Neutrophil (primary cell): ENCODE measurements around the gene MPEG1.

Experiments used
- H3K27ac ChIP-seq: fragments of 200-600 bp; sonication (generic); 2 replicates; pipeline ENCODE4 v1.5.1; 2016; ENCODE audit warnings: mild to moderate bottlenecking, moderate library complexity
- H3K27me3 ChIP-seq: fragments of 200-600 bp; sonication (generic); 2 replicates; pipeline ENCODE4 v1.6.0; 2016; ENCODE audit warnings: mild to moderate bottlenecking
- H3K36me3 ChIP-seq: fragments of 200-600 bp; sonication (generic); 2 replicates; pipeline ENCODE4 v1.5.1; 2017
- H3K4me1 ChIP-seq, 2 experiments: fragments of 200-600 bp in 1 of 2; sonication (generic) in 1 of 2; 1 replicate in 1 of 2; 2 replicates in 1 of 2; pipeline versions ENCODE4 v1.5.1 to v1.6.1; 2013 to 2016; ENCODE audit warnings: low read depth in 1 of 2, low read length in 1 of 2, mild to moderate bottlenecking in 1 of 2, moderate library complexity in 1 of 2; ENCODE audit not compliant: control insufficient read depth in 1 of 2, insufficient read depth in 1 of 2
- H3K4me3 ChIP-seq, 2 experiments: fragments of 200-600 bp in 1 of 2; sonication (generic) in 1 of 2; 1 replicate in 1 of 2; 2 replicates in 1 of 2; pipeline ENCODE4 v1.5.1; 2013 to 2016; ENCODE audit warnings: low read depth in 1 of 2, low read length in 1 of 2, mild to moderate bottlenecking in 1 of 2, moderate library complexity in 1 of 2
- H3K9me3 ChIP-seq: fragments of 200-600 bp; sonication (generic); 2 replicates; pipeline ENCODE4 v1.5.1; 2016
- TF ChIP-seq, protein P1 (sequence below): fragments of 200-600 bp; sonication (generic); IDR thresholded peaks from 2 replicates; pipeline ENCODE4 v1.5.1; 2016; ENCODE audit warnings: antibody characterized with exemption

MPEG1 gene

DNA sequence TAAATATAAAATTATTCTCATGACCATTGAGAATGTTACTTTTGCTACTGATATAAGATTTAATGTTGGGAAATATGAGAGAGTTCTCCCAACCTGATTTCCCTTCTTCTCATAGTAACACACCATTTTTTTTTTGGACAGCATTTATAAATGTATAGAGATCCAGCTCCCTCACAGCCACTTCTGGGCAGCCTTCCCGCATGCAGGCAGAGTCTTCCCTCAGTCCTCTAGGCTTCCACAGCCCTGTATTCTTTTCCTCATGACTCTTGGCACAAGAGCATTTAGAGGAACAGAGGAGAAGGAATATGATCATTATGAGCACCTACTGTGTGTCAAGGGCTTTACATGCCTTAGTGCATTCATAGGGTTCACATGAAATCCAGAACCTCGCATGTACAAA is 31.8 kb downstream of the MPEG1 start:
- Histone ChIP-seq H3K4me3 (no peak overlapping the region), H3K9me3 (no peaks in the 10 kb centered on the region), H3K27ac (no peak overlapping the region), H3K27me3 (peaks cover 7% of the 10 kb centered on the region), H3K36me3 (peaks cover 48% of the 10 kb centered on the region), H3K4me1 (no peaks in the 10 kb centered on the region)
- TF ChIP-seq, protein P1, sequence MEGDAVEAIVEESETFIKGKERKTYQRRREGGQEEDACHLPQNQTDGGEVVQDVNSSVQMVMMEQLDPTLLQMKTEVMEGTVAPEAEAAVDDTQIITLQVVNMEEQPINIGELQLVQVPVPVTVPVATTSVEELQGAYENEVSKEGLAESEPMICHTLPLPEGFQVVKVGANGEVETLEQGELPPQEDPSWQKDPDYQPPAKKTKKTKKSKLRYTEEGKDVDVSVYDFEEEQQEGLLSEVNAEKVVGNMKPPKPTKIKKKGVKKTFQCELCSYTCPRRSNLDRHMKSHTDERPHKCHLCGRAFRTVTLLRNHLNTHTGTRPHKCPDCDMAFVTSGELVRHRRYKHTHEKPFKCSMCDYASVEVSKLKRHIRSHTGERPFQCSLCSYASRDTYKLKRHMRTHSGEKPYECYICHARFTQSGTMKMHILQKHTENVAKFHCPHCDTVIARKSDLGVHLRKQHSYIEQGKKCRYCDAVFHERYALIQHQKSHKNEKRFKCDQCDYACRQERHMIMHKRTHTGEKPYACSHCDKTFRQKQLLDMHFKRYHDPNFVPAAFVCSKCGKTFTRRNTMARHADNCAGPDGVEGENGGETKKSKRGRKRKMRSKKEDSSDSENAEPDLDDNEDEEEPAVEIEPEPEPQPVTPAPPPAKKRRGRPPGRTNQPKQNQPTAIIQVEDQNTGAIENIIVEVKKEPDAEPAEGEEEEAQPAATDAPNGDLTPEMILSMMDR = no peak

- Histone ChIP-seq H3K36me3 (peaks cover 42% of the 10 kb centered on the region), H3K27me3 (peaks cover 8% of the 10 kb centered on the region), H3K4me1 (no peaks in the 10 kb centered on the region), H3K27ac (no peak overlapping the region), H3K4me3 (no peak overlapping the region), H3K9me3 (no peaks in the 10 kb centered on the region)
- TF ChIP-seq, protein P1 = no peak
Observed at GRCh38 chr11:59180168-59180776, 32.5 kb downstream of the MPEG1 start.

GRCh38 chr11:59179121-59179520 is 33.6 kb downstream of the MPEG1 start:
- peaks cover 34% of the 10 kb centered on the region for H3K36me3 ChIP-seq
- no peaks in the 10 kb centered on the region for H3K9me3 ChIP-seq
- H3K4me3 ChIP-seq = no peak overlapping the region
- peaks cover 1 to 2% of the 10 kb centered on the region in 2 experiments for H3K4me1 ChIP-seq
- peaks cover 19% of the 10 kb centered on the region for H3K27me3 ChIP-seq
- TF ChIP-seq, protein P1 = no peak
- H3K27ac ChIP-seq = no peak overlapping the region

DNA sequence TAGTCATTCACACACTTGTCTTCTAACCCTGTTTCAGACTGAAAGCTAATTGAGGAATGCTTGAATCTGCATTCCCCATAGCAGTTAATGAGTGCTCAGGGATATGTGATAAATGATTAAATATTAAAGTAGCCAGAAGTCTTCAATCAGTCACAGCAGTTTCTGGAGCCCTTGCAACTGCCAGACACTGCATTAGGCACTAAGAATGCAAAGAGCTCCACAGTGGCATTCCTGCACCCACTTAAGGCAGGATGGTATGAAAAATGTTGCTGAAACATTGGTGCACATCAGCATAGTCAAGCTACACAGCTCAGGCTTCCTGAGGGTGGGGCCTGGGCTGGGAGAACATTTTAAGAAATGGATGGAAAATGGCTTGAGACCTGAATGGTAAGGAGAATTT is 34.3 kb downstream of the MPEG1 start:
- H3K4me3 ChIP-seq = no peak overlapping the region
- TF ChIP-seq, protein P1 = no peak
- peaks cover 27% of the 10 kb centered on the region for H3K36me3 ChIP-seq
- H3K27me3 ChIP-seq = peaks cover 26% of the 10 kb centered on the region
- no peak overlapping the region for H3K27ac ChIP-seq
- H3K4me1 ChIP-seq = peaks cover 9% of the 10 kb centered on the region in 2 experiments
- no peaks in the 10 kb centered on the region for H3K9me3 ChIP-seq

- Histone ChIP-seq H3K4me3 (no peak overlapping the region), H3K4me1 (peaks cover 23 to 24% of the 10 kb centered on the region in 2 experiments), H3K9me3 (no peaks in the 10 kb centered on the region), H3K27me3 (peaks cover 35% of the 10 kb centered on the region), H3K36me3 (peaks cover 7% of the 10 kb centered on the region), H3K27ac (no peak overlapping the region)
- TF ChIP-seq, protein P1 = no peak
Observed at GRCh38 chr11:59176330-59176729, 36.4 kb downstream of the MPEG1 start.
